ENCODE data around the gene CREB3L1. TPM values are rescaled to one million over a fixed set of nuclear protein-coding genes. Genes with fewer than 3 reads are reported as not detected.

CREB3L1 gene
- total RNA-seq, 3 donors from 2014 or later (not counting 1 experiment from before 2014, with no cell fraction given) = not detected

DNA sequence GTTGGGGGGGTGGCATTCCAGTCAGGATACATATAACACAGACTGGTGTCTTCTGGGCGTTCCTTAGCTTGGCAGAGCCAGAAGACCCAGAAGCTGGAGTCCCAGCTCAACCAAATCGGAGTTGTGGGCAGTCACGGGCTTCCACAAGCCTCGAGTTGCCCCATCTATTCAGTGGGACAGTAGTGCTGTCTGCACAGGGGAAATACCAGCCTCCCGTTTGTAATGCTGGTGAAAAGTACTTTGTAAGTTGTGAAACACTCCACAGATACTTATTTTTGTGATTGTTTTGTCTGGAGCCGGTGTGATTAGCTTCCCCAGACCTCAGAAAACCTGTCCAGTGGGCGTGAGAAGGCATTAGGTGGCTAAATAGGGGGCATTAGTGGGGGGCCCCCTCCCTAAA lies 83.4 kb downstream of the CREB3L1 start:
- peak overlapping the region; percentile 81 to 94 for H3K27ac Mint-ChIP-seq
- peak overlapping the region; percentile 86 for H3K4me3 Mint-ChIP-seq
- H3K36me3 ChIP-seq (ENCODE audit: control insufficient read depth, insufficient read depth, low read length) = peaks cover 29% of the 10 kb centered on the region
- H3K27ac ChIP-seq (ENCODE audit: low read length) = peak overlapping the region; percentile 47
- intact Hi-C loops (cut with micrococcal nuclease) = no loop called here
- DNase-seq = peak in 1 of 2 donors; percentile 50
- H3K36me3 Mint-ChIP-seq = no peaks in the 10 kb centered on the region
- H3K9me3 Mint-ChIP-seq = no peaks in the 10 kb centered on the region
- no peaks in the 10 kb centered on the region for H3K27me3 Mint-ChIP-seq (ENCODE audit: low read depth in 2 of 2)
- ATAC-seq = peak; percentile 27 to 59 (median 38)
- H3K4me1 Mint-ChIP-seq = peaks cover 60 to 74% of the 10 kb centered on the region in 2 donors
- peaks cover 80% of the 10 kb centered on the region for H3K4me1 ChIP-seq (ENCODE audit: control insufficient read depth, insufficient read depth, low read length)
- no peaks in the 10 kb centered on the region for H3K9me3 ChIP-seq (ENCODE audit: control insufficient read depth, insufficient read depth, low read length)
- no peaks in the 10 kb centered on the region for H3K27me3 ChIP-seq (ENCODE audit: control insufficient read depth, insufficient read depth, low read length)
- H3K4me3 ChIP-seq (ENCODE audit: low read length) = peak overlapping the region; percentile 19
- 30% methylated on average over 6 of the region's 7 CpGs for WGBS (ENCODE audit: insufficient coverage)
- TF ChIP-seq, protein P1, sequence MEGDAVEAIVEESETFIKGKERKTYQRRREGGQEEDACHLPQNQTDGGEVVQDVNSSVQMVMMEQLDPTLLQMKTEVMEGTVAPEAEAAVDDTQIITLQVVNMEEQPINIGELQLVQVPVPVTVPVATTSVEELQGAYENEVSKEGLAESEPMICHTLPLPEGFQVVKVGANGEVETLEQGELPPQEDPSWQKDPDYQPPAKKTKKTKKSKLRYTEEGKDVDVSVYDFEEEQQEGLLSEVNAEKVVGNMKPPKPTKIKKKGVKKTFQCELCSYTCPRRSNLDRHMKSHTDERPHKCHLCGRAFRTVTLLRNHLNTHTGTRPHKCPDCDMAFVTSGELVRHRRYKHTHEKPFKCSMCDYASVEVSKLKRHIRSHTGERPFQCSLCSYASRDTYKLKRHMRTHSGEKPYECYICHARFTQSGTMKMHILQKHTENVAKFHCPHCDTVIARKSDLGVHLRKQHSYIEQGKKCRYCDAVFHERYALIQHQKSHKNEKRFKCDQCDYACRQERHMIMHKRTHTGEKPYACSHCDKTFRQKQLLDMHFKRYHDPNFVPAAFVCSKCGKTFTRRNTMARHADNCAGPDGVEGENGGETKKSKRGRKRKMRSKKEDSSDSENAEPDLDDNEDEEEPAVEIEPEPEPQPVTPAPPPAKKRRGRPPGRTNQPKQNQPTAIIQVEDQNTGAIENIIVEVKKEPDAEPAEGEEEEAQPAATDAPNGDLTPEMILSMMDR (IDR thresholded peaks at IDR 0.05) = no peak

DNA sequence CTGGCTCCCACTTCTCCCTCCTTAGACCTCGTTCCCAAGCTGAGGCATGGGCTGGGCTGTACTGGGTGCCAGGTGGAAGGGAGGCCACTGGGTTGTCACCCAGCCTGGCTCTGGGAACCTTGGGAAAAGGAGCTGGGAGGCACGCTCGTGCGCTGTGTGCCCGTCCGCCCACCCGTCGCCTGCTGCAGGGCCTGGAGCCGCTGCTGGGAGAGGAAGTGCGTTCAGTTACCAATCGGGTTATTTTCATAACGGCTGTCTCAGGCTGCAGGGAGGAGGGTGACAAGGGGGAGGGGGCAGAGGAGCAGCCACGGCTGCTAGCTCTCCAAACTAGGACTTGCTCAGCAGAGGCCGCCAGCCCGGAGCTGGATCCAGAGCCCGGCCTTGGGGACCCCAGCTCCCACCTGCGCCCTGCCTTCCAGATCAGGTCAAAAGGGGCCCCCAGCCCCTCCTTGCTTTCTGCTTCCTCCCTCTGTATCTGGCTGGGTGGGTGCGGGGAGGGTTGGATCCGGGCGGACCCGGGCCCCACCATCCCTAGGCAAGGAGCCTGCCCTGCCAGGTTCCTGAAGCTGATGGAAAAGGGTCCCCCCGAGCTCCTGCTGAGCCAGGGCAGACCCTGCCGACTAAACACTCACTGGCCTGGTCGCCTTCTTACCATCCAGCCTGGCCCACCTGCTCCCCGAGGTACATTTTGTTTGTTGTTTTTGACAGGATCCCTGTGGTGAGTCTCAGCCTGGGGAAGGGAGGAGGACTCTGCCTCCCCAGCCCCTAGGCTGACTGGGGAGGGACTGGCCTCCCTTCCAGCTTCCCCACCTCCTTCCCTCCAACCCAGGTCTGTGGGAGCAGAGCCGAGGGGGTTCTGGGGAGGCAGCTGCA lies 84.1 kb downstream of the CREB3L1 start:
- Mint-ChIP-seq H3K4me1 (peaks cover 54 to 70% of the 10 kb centered on the region in 2 donors), H3K4me3 (peak overlapping the region; percentile 86), H3K36me3 (no peaks in the 10 kb centered on the region), H3K9me3 (no peaks in the 10 kb centered on the region), H3K27me3 (ENCODE audit: low read depth in 2 of 2) (no peaks in the 10 kb centered on the region), H3K27ac (peak overlapping the region; percentile 81 to 94)
- DNase-seq (peak; percentile 56 to 84), ATAC-seq (peak; percentile 87 to 91 (median 89))
- no peaks in the 10 kb centered on the region for H3K9me3 ChIP-seq (ENCODE audit: control insufficient read depth, insufficient read depth, low read length)
- TF ChIP-seq, protein P1 (IDR thresholded peaks at IDR 0.05) = no peak
- intact Hi-C loops (cut with micrococcal nuclease) = no loop called here
- peaks cover 79% of the 10 kb centered on the region for H3K4me1 ChIP-seq (ENCODE audit: control insufficient read depth, insufficient read depth, low read length)
- peaks cover 23% of the 10 kb centered on the region for H3K36me3 ChIP-seq (ENCODE audit: control insufficient read depth, insufficient read depth, low read length)
- 5% methylated on average over 26 of the region's 26 CpGs for WGBS (ENCODE audit: insufficient coverage)
- peak overlapping the region; percentile 19 for H3K4me3 ChIP-seq (ENCODE audit: low read length)
- H3K27ac ChIP-seq (ENCODE audit: low read length) = peak overlapping the region; percentile 47
- H3K27me3 ChIP-seq (ENCODE audit: control insufficient read depth, insufficient read depth, low read length) = no peaks in the 10 kb centered on the region

DNA sequence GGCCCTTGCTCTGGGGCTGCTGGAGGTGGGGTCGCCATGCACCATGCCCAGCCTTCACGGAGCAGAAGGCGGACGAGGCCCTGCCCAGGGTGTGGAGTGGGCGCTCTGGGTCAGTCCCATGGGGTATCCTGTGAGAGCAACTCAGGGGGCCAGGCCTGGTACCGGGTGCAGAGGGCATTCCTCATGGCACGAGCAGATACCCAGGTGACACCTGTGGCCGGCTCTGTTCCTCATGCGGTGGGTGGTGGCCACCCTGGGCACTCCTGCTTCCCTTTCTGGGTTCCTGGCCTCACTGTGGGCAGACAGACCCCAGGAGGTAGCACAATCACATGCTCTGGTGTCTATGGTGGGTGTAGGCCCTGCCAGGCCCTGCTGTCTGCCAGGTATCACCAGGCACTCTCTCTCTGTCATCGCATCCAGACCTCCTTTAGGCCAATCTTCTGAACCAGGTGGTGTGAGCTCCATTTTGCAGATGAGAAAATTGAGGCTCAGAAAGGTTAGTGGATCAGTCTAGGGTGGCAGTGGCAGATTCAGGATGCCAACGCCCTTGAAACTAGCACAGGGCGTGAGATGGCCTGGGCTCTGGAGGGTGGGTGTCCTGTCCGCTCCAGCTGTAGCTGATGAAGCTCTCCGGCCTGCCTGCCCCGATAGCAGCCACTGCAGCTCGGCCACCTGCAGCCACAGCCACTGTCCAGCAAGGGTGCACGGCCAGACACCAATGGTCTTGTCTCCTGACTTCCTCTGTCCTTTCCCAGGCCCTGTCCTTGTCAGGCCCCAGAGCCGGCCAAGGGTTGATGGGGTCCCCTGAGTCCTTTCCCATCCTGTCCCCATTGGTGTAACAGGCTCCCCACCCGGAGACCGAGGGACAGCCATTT lies 84.9 kb downstream of the CREB3L1 start:
- Mint-ChIP-seq H3K27ac (peak overlapping the region; percentile 86 to 94), H3K4me1 (peaks cover 46 to 67% of the 10 kb centered on the region in 2 donors), H3K9me3 (no peaks in the 10 kb centered on the region), H3K36me3 (no peaks in the 10 kb centered on the region), H3K4me3 (peak overlapping the region; percentile 86), H3K27me3 (ENCODE audit: low read depth in 2 of 2) (no peaks in the 10 kb centered on the region)
- DNase-seq (no peak), ATAC-seq (no peak)
- WGBS (ENCODE audit: insufficient coverage) = 61% methylated on average over 20 of the region's 20 CpGs
- TF ChIP-seq, protein P1 (IDR thresholded peaks at IDR 0.05) = no peak
- intact Hi-C loops (cut with micrococcal nuclease) = no loop called here
- peak overlapping the region; percentile 47 for H3K27ac ChIP-seq (ENCODE audit: low read length)
- peaks cover 78% of the 10 kb centered on the region for H3K4me1 ChIP-seq (ENCODE audit: control insufficient read depth, insufficient read depth, low read length)
- peaks cover 27% of the 10 kb centered on the region for H3K36me3 ChIP-seq (ENCODE audit: control insufficient read depth, insufficient read depth, low read length)
- H3K4me3 ChIP-seq (ENCODE audit: low read length) = no peak overlapping the region
- no peaks in the 10 kb centered on the region for H3K27me3 ChIP-seq (ENCODE audit: control insufficient read depth, insufficient read depth, low read length)
- no peaks in the 10 kb centered on the region for H3K9me3 ChIP-seq (ENCODE audit: control insufficient read depth, insufficient read depth, low read length)

Data from natural killer cell (primary cell).